ENCODE measurements around the gene GALNT13. TPM values are rescaled to one million over a fixed set of nuclear protein-coding genes. Genes with fewer than 3 reads are reported as not detected.

The GALNT13 gene
- polyA plus RNA-seq, 1 donor, result 1.6 TPM

- Histone ChIP-seq H3K4me1 (ENCODE audit: control insufficient read depth, insufficient read depth, low read length) (peaks cover 32% of the 10 kb centered on the region), H3K4me3 (ENCODE audit: low read length) (no peak overlapping the region), H3K27me3 (ENCODE audit: control insufficient read depth, insufficient read depth, low read length) (no peaks in the 10 kb centered on the region), H3K36me3 (ENCODE audit: control insufficient read depth, insufficient read depth, low read length) (no peaks in the 10 kb centered on the region), H3K27ac (ENCODE audit: low read length) (peak overlapping the region; percentile 62), H3K9me3 (ENCODE audit: control insufficient read depth, low read depth, low read length) (no peaks in the 10 kb centered on the region)
- DNase-seq, result peak; percentile 55 to 78
- WGBS (ENCODE audit: insufficient coverage, low lambda C conversion rate), result no CpG with 5 or more reads among the region's 3 CpGs
Measured at GRCh38 chr2:154489266-154489858, 617.6 kb downstream of the GALNT13 start.

- WGBS (ENCODE audit: insufficient coverage, low lambda C conversion rate), result no CpG with 5 or more reads among the region's 1 CpG
- Histone ChIP-seq H3K36me3 (ENCODE audit: control insufficient read depth, insufficient read depth, low read length) (no peaks in the 10 kb centered on the region), H3K9me3 (ENCODE audit: control insufficient read depth, low read depth, low read length) (no peaks in the 10 kb centered on the region), H3K27me3 (ENCODE audit: control insufficient read depth, insufficient read depth, low read length) (no peaks in the 10 kb centered on the region), H3K4me3 (ENCODE audit: low read length) (no peak overlapping the region), H3K4me1 (ENCODE audit: control insufficient read depth, insufficient read depth, low read length) (peaks cover 27% of the 10 kb centered on the region), H3K27ac (ENCODE audit: low read length) (peak overlapping the region; percentile 62)
- peak; percentile 32 to 67 for DNase-seq
Measured at GRCh38 chr2:154490530-154490929, 618.8 kb downstream of the GALNT13 start.

GRCh38 chr2:154495455-154495868, 623.7 kb downstream of the GALNT13 start:
- no CpG with 5 or more reads among the region's 4 CpGs for WGBS (ENCODE audit: insufficient coverage, low lambda C conversion rate)
- DNase-seq, result peak; percentile 14 to 74

GRCh38 chr2:154497019-154497418, 625.3 kb downstream of the GALNT13 start:
- H3K36me3 ChIP-seq (ENCODE audit: control insufficient read depth, insufficient read depth, low read length), result no peaks in the 10 kb centered on the region
- H3K27ac ChIP-seq (ENCODE audit: low read length), result no peak overlapping the region
- DNase-seq, result no peak
- H3K9me3 ChIP-seq (ENCODE audit: control insufficient read depth, low read depth, low read length), result no peaks in the 10 kb centered on the region
- H3K4me1 ChIP-seq (ENCODE audit: control insufficient read depth, insufficient read depth, low read length), result peaks cover 5% of the 10 kb centered on the region
- H3K27me3 ChIP-seq (ENCODE audit: control insufficient read depth, insufficient read depth, low read length), result no peaks in the 10 kb centered on the region
- no peak overlapping the region for H3K4me3 ChIP-seq (ENCODE audit: low read length)

More at GRCh38 chr2:154495455-154495868, 623.7 kb downstream of the GALNT13 start:
- H3K36me3 ChIP-seq (ENCODE audit: control insufficient read depth, insufficient read depth, low read length), result no peaks in the 10 kb centered on the region
- no peaks in the 10 kb centered on the region for H3K27me3 ChIP-seq (ENCODE audit: control insufficient read depth, insufficient read depth, low read length)
- peak overlapping the region; percentile 48 for H3K27ac ChIP-seq (ENCODE audit: low read length)
- no peak overlapping the region for H3K4me3 ChIP-seq (ENCODE audit: low read length)
- peaks cover 8% of the 10 kb centered on the region for H3K4me1 ChIP-seq (ENCODE audit: control insufficient read depth, insufficient read depth, low read length)
- H3K9me3 ChIP-seq (ENCODE audit: control insufficient read depth, low read depth, low read length), result no peaks in the 10 kb centered on the region
